ENCODE results near the gene ATOSB. TPM values are rescaled to one million over a fixed set of nuclear protein-coding genes. Genes with fewer than 3 reads are reported as not detected.

Gene ATOSB
- polyA plus RNA-seq, 3 donors = 18.5 to 96.8 (median 23.7) TPM

- H3K4me1 ChIP-seq (ENCODE audit: control insufficient read depth in 1 of 2, insufficient read depth in 2 of 2, low read length in 2 of 2) = peaks cover 17 to 28% of the 10 kb centered on the region in 2 donors
- peak overlapping the region; percentile 66 for H3K9ac ChIP-seq (ENCODE audit: insufficient read depth, low read length, poor library complexity, severe bottlenecking)
- peak overlapping the region; percentile 82 for H3K4me2 ChIP-seq (replicated peaks; ENCODE audit: extremely low read depth, low read length, poor library complexity, severe bottlenecking)
- Mint-ChIP-seq H3K4me1 (peaks cover 24% of the 10 kb centered on the region), H3K36me3 (peaks cover 57 to 72% of the 10 kb centered on the region in 2 donors), H3K9me3 (no peaks in the 10 kb centered on the region), H3K27ac (peak overlapping the region; percentile 96 to 99 (median 98)), H3K4me3 (peak overlapping the region; percentile 92 to 96), H3K27me3 (ENCODE audit: low read depth in 3 of 3) (peaks cover 0 to 3% (median 0%) of the 10 kb centered on the region in 3 donors)
- H3K27me3 ChIP-seq (ENCODE audit: control insufficient read depth in 2 of 2, insufficient read depth in 2 of 2, low read length in 2 of 2) = no peaks in the 10 kb centered on the region
- no peak for DNase-seq
- H2AFZ ChIP-seq (ENCODE audit: insufficient read depth, low read depth, low read length, poor library complexity, severe bottlenecking) = no peak overlapping the region
- H4K20me1 ChIP-seq (ENCODE audit: insufficient read depth, low read length) = peaks cover 55% of the 10 kb centered on the region
- intact Hi-C loops (cut with micrococcal nuclease) = no loop called here
- peak overlapping the region; percentile 74 to 86 for H3K27ac ChIP-seq (ENCODE audit: low read depth in 1 of 2, low read length in 2 of 2)
- TF ChIP-seq CTCF (IDR thresholded peaks at IDR 0.05) = no peak
- H3K79me2 ChIP-seq (ENCODE audit: insufficient read depth, low read length) = peaks cover 23% of the 10 kb centered on the region
- no peaks in the 10 kb centered on the region for H3K9me3 ChIP-seq (replicated peaks in 1 of 2; ENCODE audit: control insufficient read depth in 1 of 2, insufficient read depth in 1 of 2, low read length in 2 of 2)
- WGBS (ENCODE audit: insufficient coverage) = 29% methylated on average over 1 of the region's 5 CpGs
- peak overlapping the region in 2 of 3 experiments; percentile 78 to 88 for H3K4me3 ChIP-seq (replicated peaks in 1 of 3; ENCODE audit: low read depth in 2 of 3, low read length in 3 of 3)
- H3K36me3 ChIP-seq (replicated peaks in 1 of 2; ENCODE audit: control insufficient read depth in 1 of 2, insufficient read depth in 2 of 2, low read length in 2 of 2) = peaks cover 64 to 76% of the 10 kb centered on the region in 2 donors
Measured at GRCh38 chr9:35103660-35104191, 11.9 kb downstream of the ATOSB start.

GRCh38 chr9:35102769-35103659 is 12.6 kb downstream of the ATOSB start, which contains the start of gene STOML2:
Gene STOML2 (minus strand): TSS chr9:35103131. CDS start chr9:35103094, 37 bp downstream.
- no peaks in the 10 kb centered on the region for H3K9me3 Mint-ChIP-seq
- intact Hi-C loops (cut with micrococcal nuclease) = no loop called here
- peak within 1 kb of the TSS; percentile 74 to 86 for H3K27ac ChIP-seq (ENCODE audit: low read depth in 1 of 2, low read length in 2 of 2)
- H3K9ac ChIP-seq (ENCODE audit: insufficient read depth, low read length, poor library complexity, severe bottlenecking) = peak within 1 kb of the TSS; percentile 66
- peaks cover 17 to 28% of the 10 kb centered on the region in 2 donors for H3K4me1 ChIP-seq (ENCODE audit: control insufficient read depth in 1 of 2, insufficient read depth in 2 of 2, low read length in 2 of 2)
- peak within 1 kb of the TSS; percentile 91 for H2AFZ ChIP-seq (ENCODE audit: insufficient read depth, low read depth, low read length, poor library complexity, severe bottlenecking)
- TF ChIP-seq CTCF (IDR thresholded peaks at IDR 0.05) = no peak
- peaks cover 16% of the 10 kb centered on the region for H3K79me2 ChIP-seq (ENCODE audit: insufficient read depth, low read length)
- H3K36me3 Mint-ChIP-seq = peaks cover 50 to 65% of the 10 kb centered on the region in 2 donors
- peaks cover 24% of the 10 kb centered on the region for H3K4me1 Mint-ChIP-seq
- peaks cover 57 to 69% of the 10 kb centered on the region in 2 donors for H3K36me3 ChIP-seq (replicated peaks in 1 of 2; ENCODE audit: control insufficient read depth in 1 of 2, insufficient read depth in 2 of 2, low read length in 2 of 2)
- peak within 1 kb of the TSS; percentile 82 for H3K4me2 ChIP-seq (replicated peaks; ENCODE audit: extremely low read depth, low read length, poor library complexity, severe bottlenecking)
- peak within 1 kb of the TSS; percentile 92 to 96 for H3K4me3 Mint-ChIP-seq
- peaks cover 48% of the 10 kb centered on the region for H4K20me1 ChIP-seq (ENCODE audit: insufficient read depth, low read length)
- WGBS (ENCODE audit: insufficient coverage) = under 1% methylated on average over 40 of the region's 57 CpGs
- peaks cover 0 to 3% (median 0%) of the 10 kb centered on the region in 3 donors for H3K27me3 Mint-ChIP-seq (ENCODE audit: low read depth in 3 of 3)
- H3K9me3 ChIP-seq (replicated peaks in 1 of 2; ENCODE audit: control insufficient read depth in 1 of 2, insufficient read depth in 1 of 2, low read length in 2 of 2) = no peaks in the 10 kb centered on the region
- peak within 1 kb of the TSS; percentile 96 to 99 (median 98) for H3K27ac Mint-ChIP-seq
- H3K27me3 ChIP-seq (ENCODE audit: control insufficient read depth in 2 of 2, insufficient read depth in 2 of 2, low read length in 2 of 2) = no peaks in the 10 kb centered on the region
- peak; percentile 93 to 94 (median 94) for DNase-seq
- peak within 1 kb of the TSS; percentile 71 to 88 (median 78) for H3K4me3 ChIP-seq (replicated peaks in 1 of 3; ENCODE audit: low read depth in 2 of 3, low read length in 3 of 3)

All from CD14-positive monocyte (primary cell).